H1 (cell line): ENCODE results near the gene C10orf95.
A peak's percentile ranks its signal among the peaks of the same experiment; 100 is the strongest.

Experiments
- BRCA1 ChIP-seq: IDR thresholded peaks from 2 replicates; pipeline ENCODE4 v1.6.1; 2012; ENCODE audit warnings: low read depth, low read length, improper control_type of control experiment
- CTCF ChIP-seq, 3 experiments: IDR thresholded peaks; 1 replicate in 2 of 3; 2 replicates in 1 of 3; pipeline versions ENCODE4 v1.5.1 to v1.6.1; 2011; ENCODE audit warnings: low read length in 3 of 3, mild to moderate bottlenecking in 3 of 3, inconsistent platforms in 2 of 3, low read depth in 1 of 3, moderate library complexity in 1 of 3; ENCODE audit not compliant: insufficient read depth in 1 of 3; ENCODE audit errors: control extremely low read depth in 1 of 3
- EP300 ChIP-seq, 2 experiments: IDR thresholded peaks; 1 replicate in 1 of 2; 2 replicates in 1 of 2; pipeline ENCODE4 v1.6.1; 2011 to 2012; ENCODE audit warnings: low read depth in 2 of 2, low read length in 2 of 2, mild to moderate bottlenecking in 2 of 2, borderline replicate concordance in 1 of 2, inconsistent platforms in 1 of 2, moderate library complexity in 1 of 2
- FOSL1 ChIP-seq: IDR thresholded peaks from 2 replicates; pipeline ENCODE4 v1.6.1; 2011; ENCODE audit warnings: mild to moderate bottlenecking, low read depth, low read length, moderate library complexity; ENCODE audit not compliant: insufficient read depth
- JUND ChIP-seq: IDR thresholded peaks from 2 replicates; pipeline ENCODE4 v1.6.1; 2011; ENCODE audit warnings: mild to moderate bottlenecking, improper control_type of control experiment, low read length
- MAFK ChIP-seq: IDR thresholded peaks from 2 replicates; pipeline ENCODE4 v1.6.1; 2012; ENCODE audit warnings: low read depth, mild to moderate bottlenecking, improper control_type of control experiment, low read length
- POLR2A ChIP-seq, 2 experiments: IDR thresholded peaks; 1 replicate in 1 of 2; 2 replicates in 1 of 2; pipeline ENCODE4 v1.6.1; 2011; ENCODE audit warnings: low read depth in 2 of 2, low read length in 2 of 2, mild to moderate bottlenecking in 2 of 2; ENCODE audit errors: control extremely low read depth in 1 of 2
- SIN3A ChIP-seq, 2 experiments: IDR thresholded peaks in 1 of 2; conservative IDR thresholded peaks in 1 of 2; 2 replicates each; pipeline ENCODE4 v1.6.1; 2011 to 2012; ENCODE audit warnings: low read length in 2 of 2, improper control_type of control experiment in 1 of 2, low read depth in 1 of 2, mild to moderate bottlenecking in 1 of 2
- SP1 ChIP-seq: IDR thresholded peaks from 2 replicates; pipeline ENCODE4 v1.6.1; 2011; ENCODE audit warnings: low read depth, low read length

GRCh38 chr10:102432162-102432950 lies 19.0 kb downstream of the C10orf95 start, which contains the start of gene CUEDC2:
- TF ChIP-seq CTCF (IDR thresholded peaks at IDR 0.05; ENCODE audit: control extremely low read depth in 1 of 3, insufficient read depth in 1 of 3, low read depth in 1 of 3, low read length in 3 of 3) (no peak), POLR2A (IDR thresholded peaks at IDR 0.05; ENCODE audit: control extremely low read depth in 1 of 2, low read depth in 2 of 2, low read length in 2 of 2) (peak; percentile 34 to 84), EP300 (IDR thresholded peaks at IDR 0.05; ENCODE audit: borderline replicate concordance in 1 of 2, low read depth in 2 of 2, low read length in 2 of 2) (no peak), FOSL1 (no peak), SP1 (peak; percentile 90), JUND (no peak; the same call in 1 of the 2 replicates), MAFK (no peak), BRCA1 (no peak), SIN3A (conservative IDR thresholded peaks at IDR 0.05 in 1 of 2, IDR thresholded peaks at IDR 0.05 in 1 of 2; ENCODE audit: low read depth in 1 of 2, low read length in 2 of 2) (peak; percentile 56 to 82; a peak in 2 of 4 replicates)
